CD8-positive, alpha-beta memory T cell (primary cell): ENCODE measurements around the gene PRRT2. TPM values are rescaled to one million over a fixed set of nuclear protein-coding genes. Genes with fewer than 3 reads are reported as not detected.

Source experiments
- CTCF ChIA-PET: fragments of 350-600 bp; sonication (Branson Sonifier 250); formaldehyde crosslinking; loops from one replicate; lab custom pipeline; 2021; ENCODE audit warnings: antibody characterized with exemption; lab: Charles Lee
- POLR2A ChIA-PET: fragments of 350-600 bp; sonication (Branson Sonifier 250); formaldehyde crosslinking; loops from one replicate; lab custom pipeline; 2021; ENCODE audit warnings: antibody characterized with exemption; lab: Charles Lee
- DNase-seq, 5 donors: peaks; one replicate each; pipeline versions ENCODE4 v3.0.0 to v3.0.0-alpha.2; 2020 to 2022; ENCODE audit warnings: mixed read lengths in 1 of 5
- H3K27ac ChIP-seq: one replicate; pipeline ENCODE4 v1.7.0; 2013; ENCODE audit warnings: low read depth, mild to moderate bottlenecking, low read length, moderate library complexity
- H3K27me3 ChIP-seq: 2 replicates; pipeline ENCODE4 v1.7.0; 2013; ENCODE audit warnings: low read length, mild to moderate bottlenecking; ENCODE audit not compliant: insufficient read depth, poor library complexity, severe bottlenecking
- H3K36me3 ChIP-seq: 2 replicates; pipeline ENCODE4 v1.7.0; 2013; ENCODE audit warnings: mild to moderate bottlenecking, low read length, moderate library complexity; ENCODE audit not compliant: insufficient read depth
- H3K4me1 ChIP-seq: 2 replicates; pipeline ENCODE4 v1.7.0; 2013; ENCODE audit warnings: mild to moderate bottlenecking, low read length, moderate library complexity; ENCODE audit not compliant: insufficient read depth
- H3K4me3 ChIP-seq: 2 replicates; pipeline ENCODE4 v1.7.0; 2013; ENCODE audit warnings: mild to moderate bottlenecking, low read length
- H3K9me3 ChIP-seq: 2 replicates; pipeline ENCODE4 v1.7.0; 2013; ENCODE audit warnings: mild to moderate bottlenecking, low read length
- H3K27ac Mint-ChIP-seq, 8 donors: one replicate each; pipeline ENCODE4 v1.8.0; 2020 to 2021; ENCODE audit warnings: mixed read lengths in 8 of 8, mild to moderate bottlenecking in 6 of 8, inconsistent platforms in 3 of 8, moderate library complexity in 3 of 8
- H3K27me3 Mint-ChIP-seq, 2 donors: one replicate each; pipeline ENCODE4 v1.8.0; 2020 to 2021; ENCODE audit warnings: mixed read lengths in 2 of 2, mild to moderate bottlenecking in 1 of 2, moderate library complexity in 1 of 2
- H3K36me3 Mint-ChIP-seq, 3 donors: one replicate each; pipeline ENCODE4 v1.8.0; 2020 to 2021; ENCODE audit warnings: mixed read lengths in 3 of 3, inconsistent platforms in 1 of 3, mild to moderate bottlenecking in 1 of 3
- H3K4me1 Mint-ChIP-seq, 3 donors: one replicate each; pipeline ENCODE4 v1.8.0; 2020 to 2021; ENCODE audit warnings: mixed read lengths in 3 of 3, inconsistent platforms in 1 of 3, mild to moderate bottlenecking in 1 of 3
- H3K4me3 Mint-ChIP-seq, 7 donors: one replicate each; pipeline ENCODE4 v1.8.0; 2020 to 2021; ENCODE audit warnings: mixed read lengths in 7 of 7, mild to moderate bottlenecking in 6 of 7, moderate library complexity in 4 of 7, inconsistent platforms in 2 of 7
- H3K9me3 Mint-ChIP-seq, 5 donors: one replicate each; pipeline ENCODE4 v1.8.0; 2020 to 2022; ENCODE audit warnings: mixed read lengths in 5 of 5, mild to moderate bottlenecking in 3 of 5, moderate library complexity in 2 of 5, inconsistent platforms in 1 of 5
- polyA plus RNA-seq: library from polyadenylated mRNA; unstranded; fragments of 300-500 nt; fragmentation: Illumina TruSeq; gene quantifications from one replicate; pipeline ENCODE4 v1.2.3, GENCODE V29; 2021
- total RNA-seq, 2 experiments: library from RNA; stranded (reverse); gene quantifications; one replicate each; pipeline ENCODE4 v1.2.3, GENCODE V29; 2021

Gene PRRT2
- total and polyA plus RNA-seq, 3 experiments from 2014 or later = 0.18 to 1.3 (median 1.2) TPM

DNA sequence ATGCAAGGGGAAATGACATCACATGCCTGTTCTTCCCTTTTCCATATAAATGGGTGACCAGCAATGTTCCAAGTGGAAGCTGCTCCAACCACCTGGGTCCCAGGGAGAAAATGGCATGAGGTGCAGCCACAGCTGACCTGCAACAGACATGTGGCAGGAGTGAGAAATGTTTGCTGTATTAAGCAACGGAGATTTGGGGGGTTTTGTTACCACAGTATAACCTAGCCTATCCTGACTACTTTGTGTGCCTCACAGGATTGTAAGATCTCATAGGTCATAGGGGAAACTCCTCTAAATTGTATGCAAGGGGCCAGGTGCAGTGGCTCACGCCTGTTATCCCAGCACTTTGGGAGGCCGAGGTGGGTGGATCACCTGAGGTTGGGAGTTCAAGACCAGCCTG, 39.0 kb downstream of the PRRT2 start:
- POLR2A ChIA-PET = interaction anchor here (0.6 to 0.7 kb wide), 4 partner anchors 43 to 215 kb away, joined by 4 to 7 read pairs (median 5); no protein-coding TSS in a partner anchor
- Histone ChIP-seq H3K4me3 (no peak overlapping the region), H3K27ac (no peak overlapping the region), H3K27me3 (no peaks in the 10 kb centered on the region), H3K36me3 (peaks cover 5% of the 10 kb centered on the region), H3K9me3 (no peaks in the 10 kb centered on the region), H3K4me1 (no peaks in the 10 kb centered on the region)
- Mint-ChIP-seq H3K4me3 (no peak overlapping the region), H3K9me3 (no peaks in the 10 kb centered on the region), H3K27ac (peak overlapping the region in 1 of 8 donors; percentile 36), H3K4me1 (peaks cover 3 to 8% (median 5%) of the 10 kb centered on the region in 3 donors), H3K27me3 (no peaks in the 10 kb centered on the region), H3K36me3 (peaks cover 0 to 26% (median 4%) of the 10 kb centered on the region in 3 donors)
- CTCF ChIA-PET = interaction anchor here (0.8 to 1.7 kb wide), 2 partner anchors 43 to 150 kb away, joined by 3 to 6 read pairs; no protein-coding TSS in a partner anchor
- no peak for DNase-seq

DNA sequence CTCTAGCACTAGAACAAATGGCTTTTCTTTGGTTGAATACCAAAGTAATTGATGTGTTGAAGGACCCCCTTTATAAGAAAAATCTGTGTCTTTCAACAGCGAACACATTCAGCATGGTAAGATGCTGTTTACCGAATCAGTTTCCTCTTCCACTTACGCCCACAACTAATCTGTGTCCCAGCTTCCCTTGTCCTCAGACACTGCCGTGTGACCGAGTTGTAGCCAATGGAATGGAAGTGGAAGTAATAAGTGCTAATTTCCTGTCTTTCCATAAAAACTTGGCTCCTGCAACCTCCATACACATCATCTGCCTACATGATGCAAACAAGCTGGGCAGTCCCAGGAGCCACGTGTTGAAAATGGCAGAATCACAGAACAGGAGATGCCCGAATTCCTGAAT, 40.7 kb downstream of the PRRT2 start:
- Mint-ChIP-seq H3K36me3 (peaks cover 0 to 16% (median 0%) of the 10 kb centered on the region in 3 donors), H3K27ac (no peak overlapping the region), H3K9me3 (no peaks in the 10 kb centered on the region), H3K4me3 (no peak overlapping the region), H3K4me1 (peaks cover 3 to 8% (median 5%) of the 10 kb centered on the region in 3 donors), H3K27me3 (no peaks in the 10 kb centered on the region)
- DNase-seq = no peak
- CTCF ChIA-PET = interaction anchor here (1.0 to 1.7 kb wide), 5 partner anchors 14 to 153 kb away, joined by 3 to 6 read pairs (median 3); no protein-coding TSS in a partner anchor
- H3K9me3 ChIP-seq = no peaks in the 10 kb centered on the region
- H3K27me3 ChIP-seq = no peaks in the 10 kb centered on the region
- H3K36me3 ChIP-seq = no peaks in the 10 kb centered on the region
- POLR2A ChIA-PET = no interaction called here
- no peak overlapping the region for H3K27ac ChIP-seq
- no peak overlapping the region for H3K4me3 ChIP-seq
- no peaks in the 10 kb centered on the region for H3K4me1 ChIP-seq

DNA sequence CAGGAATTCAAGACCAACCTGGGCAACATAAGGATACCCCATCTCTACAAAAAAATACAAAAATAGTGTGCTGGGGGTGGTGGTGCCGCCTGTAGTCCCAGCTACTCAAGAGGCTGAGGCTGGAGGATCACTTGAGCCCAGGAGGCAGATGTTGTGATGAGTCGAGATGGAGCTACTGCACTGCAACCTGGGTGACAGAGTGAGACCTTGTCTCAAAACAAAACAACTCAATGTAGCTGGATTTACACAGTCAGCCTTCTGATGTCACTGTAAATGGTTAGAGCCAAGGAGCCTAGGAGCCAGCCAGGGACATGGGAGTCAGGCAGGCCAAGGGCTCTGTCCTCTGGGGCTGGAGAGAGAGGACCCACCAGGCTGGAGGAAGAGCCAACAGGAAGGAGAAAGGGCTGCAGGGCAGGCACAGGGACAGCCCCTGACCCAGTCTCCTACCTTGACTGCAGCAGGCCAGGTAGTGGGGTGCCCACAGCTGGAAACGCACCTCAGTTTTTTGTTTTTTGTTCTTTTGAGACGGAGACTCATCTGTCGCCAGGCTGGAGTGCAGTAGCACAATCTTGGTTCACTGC, 42.6 kb downstream of the PRRT2 start:
- no peaks in the 10 kb centered on the region for H3K27me3 Mint-ChIP-seq
- peaks cover 0 to 4% (median 0%) of the 10 kb centered on the region in 3 donors for H3K4me1 Mint-ChIP-seq
- Histone ChIP-seq H3K27me3 (no peaks in the 10 kb centered on the region), H3K36me3 (no peaks in the 10 kb centered on the region), H3K27ac (no peak overlapping the region), H3K4me1 (no peaks in the 10 kb centered on the region), H3K4me3 (no peak overlapping the region), H3K9me3 (no peaks in the 10 kb centered on the region)
- no peak for DNase-seq
- H3K4me3 Mint-ChIP-seq = no peak overlapping the region
- ChIA-PET CTCF (interaction anchor here (0.9 to 1.7 kb wide), 4 partner anchors 22 to 175 kb away, joined by 3 read pairs; no protein-coding TSS in a partner anchor), POLR2A (interaction anchor here (0.8 to 0.9 kb wide), 2 partner anchors 30 to 38 kb away, joined by 3 to 4 read pairs; no protein-coding TSS in a partner anchor)
- H3K36me3 Mint-ChIP-seq = peaks cover 4 to 21% (median 4%) of the 10 kb centered on the region in 3 donors
- peak overlapping the region in 1 of 8 donors; percentile 67 for H3K27ac Mint-ChIP-seq
- no peaks in the 10 kb centered on the region for H3K9me3 Mint-ChIP-seq

DNA sequence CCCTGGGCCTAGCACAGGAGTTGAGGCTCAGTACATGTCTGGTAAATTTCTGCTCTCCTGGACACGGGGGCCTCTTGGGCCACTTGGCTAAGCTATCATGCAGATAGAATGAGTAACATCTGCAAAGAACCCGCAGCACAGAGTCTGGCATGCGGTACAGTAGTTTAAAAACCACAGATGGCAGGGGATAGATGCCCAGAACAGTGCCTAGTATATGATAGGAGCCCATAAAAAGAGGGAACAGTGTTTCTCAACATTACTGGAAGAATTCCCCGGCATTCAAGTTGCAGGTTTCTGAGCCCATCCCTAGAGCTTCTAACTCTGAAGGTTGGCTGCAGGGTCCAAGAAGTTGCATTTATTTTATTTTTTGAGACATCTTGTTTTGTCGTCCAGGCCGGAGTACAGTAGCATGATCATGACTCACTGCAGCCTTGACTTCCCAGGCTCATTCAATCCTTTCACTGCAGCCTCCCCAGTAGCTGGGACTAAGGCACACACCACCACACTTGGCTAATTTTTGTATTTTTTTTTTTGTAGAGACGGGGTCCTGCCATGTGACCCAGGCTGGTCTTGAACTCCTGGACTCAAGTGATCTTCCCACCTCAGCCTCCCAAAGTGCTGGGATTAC, 45.3 kb downstream of the PRRT2 start:
- no peak for DNase-seq
- peak overlapping the region in 1 of 7 donors; percentile 64 for H3K4me3 Mint-ChIP-seq
- peaks cover 15% of the 10 kb centered on the region for H3K4me1 ChIP-seq
- H3K4me1 Mint-ChIP-seq = peaks cover 11 to 21% (median 17%) of the 10 kb centered on the region in 3 donors
- no peaks in the 10 kb centered on the region for H3K9me3 ChIP-seq
- peak overlapping the region in 1 of 8 donors; percentile 87 for H3K27ac Mint-ChIP-seq
- POLR2A ChIA-PET = interaction anchor here (0.6 kb wide), 1 partner anchor 69 kb away, joined by 6 read pairs; the partner anchor contains the start of gene KCTD13
- H3K27me3 ChIP-seq = no peaks in the 10 kb centered on the region
- no peak overlapping the region for H3K4me3 ChIP-seq
- H3K27ac ChIP-seq = no peak overlapping the region
- no peaks in the 10 kb centered on the region for H3K27me3 Mint-ChIP-seq
- CTCF ChIA-PET = interaction anchor here (1.1 kb wide), 1 partner anchor 9 kb away, joined by 4 read pairs; no protein-coding TSS in a partner anchor
- peaks cover 7% of the 10 kb centered on the region for H3K36me3 ChIP-seq
- no peaks in the 10 kb centered on the region for H3K9me3 Mint-ChIP-seq
- H3K36me3 Mint-ChIP-seq = peaks cover 4 to 37% (median 5%) of the 10 kb centered on the region in 3 donors

DNA sequence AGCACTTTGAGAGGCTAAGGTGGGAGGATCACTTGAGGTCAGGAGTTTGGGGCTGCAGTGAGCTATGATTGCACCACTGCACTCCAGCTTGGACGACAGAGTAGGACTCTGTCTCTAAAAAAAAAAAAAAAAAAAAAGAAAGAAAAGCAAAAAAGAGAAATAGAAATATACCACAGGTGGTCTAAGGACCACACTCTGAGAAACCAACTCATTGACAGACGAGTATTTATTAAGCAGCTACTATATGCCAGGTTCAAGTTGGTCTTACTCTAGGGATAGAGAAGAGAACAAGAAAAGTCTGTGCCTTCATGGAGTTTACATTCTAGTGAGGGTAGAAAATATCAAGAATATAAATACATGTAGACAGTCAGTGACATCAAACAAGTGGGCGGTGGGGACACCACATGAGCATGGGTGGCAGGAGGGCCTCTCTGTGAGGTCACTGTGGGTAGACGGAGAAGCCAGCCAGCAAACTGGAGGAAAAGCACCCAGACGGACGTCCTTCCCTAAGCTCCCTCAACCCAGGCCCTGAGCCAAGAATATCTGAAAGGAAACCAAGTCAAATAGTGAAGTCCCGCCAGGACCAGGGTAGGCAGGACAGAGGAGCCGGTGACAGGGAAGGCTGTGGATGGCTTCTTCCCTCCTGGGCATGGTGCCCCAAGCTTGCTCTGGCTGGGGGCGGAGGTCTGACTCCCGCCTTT, 46.3 kb downstream of the PRRT2 start:
- no peaks in the 10 kb centered on the region for H3K27me3 ChIP-seq
- POLR2A ChIA-PET = interaction anchor here (0.6 to 0.7 kb wide), 3 partner anchors 68 to 665 kb away, joined by 3 to 8 read pairs (median 6); partner anchors contain the start of gene KCTD13
- H3K4me1 Mint-ChIP-seq = peaks cover 14 to 29% (median 25%) of the 10 kb centered on the region in 3 donors
- H3K27me3 Mint-ChIP-seq = no peaks in the 10 kb centered on the region
- no peak for DNase-seq
- no peak overlapping the region for H3K27ac ChIP-seq
- peaks cover 7% of the 10 kb centered on the region for H3K36me3 ChIP-seq
- CTCF ChIA-PET = interaction anchor here (1.8 kb wide), 1 partner anchor 10 kb away, joined by 9 read pairs; no protein-coding TSS in a partner anchor
- no peaks in the 10 kb centered on the region for H3K9me3 Mint-ChIP-seq
- peaks cover 17% of the 10 kb centered on the region for H3K4me1 ChIP-seq
- H3K4me3 Mint-ChIP-seq = peak overlapping the region in 3 of 7 donors; percentile 16 to 77 (median 55)
- peaks cover 4 to 44% (median 5%) of the 10 kb centered on the region in 3 donors for H3K36me3 Mint-ChIP-seq
- peak overlapping the region in 3 of 8 donors; percentile 30 to 94 (median 61) for H3K27ac Mint-ChIP-seq
- no peaks in the 10 kb centered on the region for H3K9me3 ChIP-seq
- no peak overlapping the region for H3K4me3 ChIP-seq

DNA sequence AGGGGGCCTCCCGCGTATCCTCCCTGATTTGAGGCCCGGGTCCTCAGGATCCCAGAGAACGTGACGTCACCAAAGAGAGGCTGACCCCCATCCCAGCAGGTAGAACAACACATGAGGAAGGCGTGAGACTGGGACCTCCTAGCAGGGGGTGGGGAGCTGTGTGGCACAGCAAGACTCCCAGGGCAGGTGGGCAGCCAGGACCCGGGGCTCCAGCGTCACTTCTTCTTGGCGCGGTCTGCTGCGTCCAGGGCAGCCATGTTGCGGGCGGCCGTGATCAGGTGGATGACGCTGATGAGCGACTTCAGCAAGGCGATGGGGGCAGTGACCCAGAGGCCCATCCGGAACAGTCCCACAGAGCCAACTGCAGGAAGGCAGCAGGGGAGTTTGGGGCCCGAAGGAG, 47.0 kb downstream of the PRRT2 start:
- ChIA-PET CTCF (interaction anchor here (1.8 kb wide), 1 partner anchor 10 kb away, joined by 9 read pairs; no protein-coding TSS in a partner anchor), POLR2A (no interaction called here)
- Histone ChIP-seq H3K4me3 (no peak overlapping the region), H3K27me3 (no peaks in the 10 kb centered on the region), H3K27ac (no peak overlapping the region), H3K4me1 (peaks cover 21% of the 10 kb centered on the region), H3K36me3 (peaks cover 7% of the 10 kb centered on the region), H3K9me3 (no peaks in the 10 kb centered on the region)
- Mint-ChIP-seq H3K4me3 (peak overlapping the region in 1 of 7 donors; percentile 65), H3K27me3 (no peaks in the 10 kb centered on the region), H3K27ac (no peak overlapping the region), H3K4me1 (peaks cover 16 to 31% (median 30%) of the 10 kb centered on the region in 3 donors), H3K36me3 (peaks cover 4 to 44% (median 5%) of the 10 kb centered on the region in 3 donors), H3K9me3 (no peaks in the 10 kb centered on the region)
- no peak for DNase-seq

DNA sequence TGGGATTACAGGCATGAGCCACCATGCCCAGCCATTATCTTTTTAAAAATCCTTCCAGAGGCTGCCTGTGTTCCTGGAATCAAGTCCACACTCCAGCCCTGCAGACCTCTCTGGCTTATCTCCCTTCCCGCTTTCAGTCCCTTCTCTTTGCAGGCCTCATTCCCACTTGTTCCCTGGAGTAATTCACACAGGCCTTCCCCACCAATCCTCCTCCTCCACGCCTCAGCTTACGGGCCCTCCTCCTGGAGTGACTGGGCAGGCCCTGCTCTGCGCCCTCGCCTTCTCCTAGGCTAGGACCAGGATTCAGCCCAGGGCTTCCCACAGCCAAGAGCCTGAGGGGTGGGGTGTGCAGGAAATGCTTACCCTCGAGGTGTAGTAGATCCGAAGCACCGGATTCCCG, 48.2 kb downstream of the PRRT2 start:
- H3K36me3 Mint-ChIP-seq = peaks cover 4 to 44% (median 5%) of the 10 kb centered on the region in 3 donors
- POLR2A ChIA-PET = no interaction called here

More for the DNA sequence above, 48.2 kb downstream of the PRRT2 start:
- no peaks in the 10 kb centered on the region for H3K9me3 Mint-ChIP-seq
- H3K4me1 ChIP-seq = peaks cover 21% of the 10 kb centered on the region
- H3K27ac Mint-ChIP-seq = no peak overlapping the region
- no peaks in the 10 kb centered on the region for H3K27me3 ChIP-seq
- CTCF ChIA-PET = interaction anchor here (1.1 kb wide), 1 partner anchor 12 kb away, joined by 4 read pairs; no protein-coding TSS in a partner anchor
- H3K27me3 Mint-ChIP-seq = no peaks in the 10 kb centered on the region
- DNase-seq = no peak
- H3K36me3 ChIP-seq = peaks cover 7% of the 10 kb centered on the region
- H3K4me1 Mint-ChIP-seq = peaks cover 16 to 31% (median 30%) of the 10 kb centered on the region in 3 donors
- H3K4me3 ChIP-seq = no peak overlapping the region
- H3K4me3 Mint-ChIP-seq = peak overlapping the region in 6 of 7 donors; percentile 70 to 97 (median 90)
- H3K27ac ChIP-seq = no peak overlapping the region
- no peaks in the 10 kb centered on the region for H3K9me3 ChIP-seq
